SK-N-SH treated with all-trans-retinoic acid at 6 μM for 48 hours (cell line): ENCODE measurements around the gene TMEM213.

Source experiments
- ARNTL ChIP-seq: fragments of 450-650 bp; formaldehyde crosslinking; IDR thresholded peaks from 2 replicates; pipeline ENCODE4 v1.5.0; 2020; ENCODE audit warnings: low read depth, mild to moderate bottlenecking, moderate library complexity, borderline replicate concordance
- BACH2 ChIP-seq: fragments of 250-450 bp; sonication (Bioruptor Pico); IDR thresholded peaks from 2 replicates; pipeline ENCODE4 v1.9.0; 2021; ENCODE audit warnings: mild to moderate bottlenecking, borderline replicate concordance
- GLIS3 ChIP-seq: fragments of 250-450 bp; sonication (Bioruptor Pico); IDR thresholded peaks from 2 replicates; pipeline ENCODE4 v1.5.0; 2020; ENCODE audit warnings: mild to moderate bottlenecking, moderate library complexity
- SNAI2 ChIP-seq: fragments of 250-450 bp; sonication (Bioruptor Pico); IDR thresholded peaks from 2 replicates; pipeline ENCODE4 v1.5.0; 2020; ENCODE audit warnings: mild to moderate bottlenecking, moderate library complexity
- TCF4 ChIP-seq: fragments of 250-450 bp; sonication (Bioruptor Pico); IDR thresholded peaks from 2 replicates; pipeline ENCODE4 v1.8.0; 2021; ENCODE audit warnings: mild to moderate bottlenecking, moderate library complexity, borderline replicate concordance
- TOX ChIP-seq: fragments of 250-450 bp; sonication (Bioruptor Pico); IDR thresholded peaks from 2 replicates; pipeline ENCODE4 v1.8.0; 2021; ENCODE audit warnings: mild to moderate bottlenecking, moderate library complexity, borderline replicate concordance
- ZC3H10 ChIP-seq: fragments of 250-450 bp; sonication (Bioruptor Pico); IDR thresholded peaks from 2 replicates; pipeline ENCODE4 v1.5.1; 2021; ENCODE audit warnings: mild to moderate bottlenecking, moderate library complexity
- ZFP3 ChIP-seq: fragments of 250-450 bp; sonication (Bioruptor Pico); IDR thresholded peaks from 2 replicates; pipeline ENCODE4 v1.5.0; 2020; ENCODE audit warnings: mild to moderate bottlenecking, moderate library complexity
- ZFP30 ChIP-seq: fragments of 450-650 bp; formaldehyde crosslinking; IDR thresholded peaks from 2 replicates; pipeline ENCODE4 v1.5.0; 2022; ENCODE audit warnings: mild to moderate bottlenecking, moderate library complexity
- ZNF8 ChIP-seq: fragments of 450-650 bp; formaldehyde crosslinking; IDR thresholded peaks from 2 replicates; pipeline ENCODE4 v1.5.0; 2020; ENCODE audit warnings: mild to moderate bottlenecking, moderate library complexity
- TF ChIP-seq, protein P1 (sequence below): fragments of 250-450 bp; sonication (Bioruptor Pico); IDR thresholded peaks from 2 replicates; pipeline ENCODE4 v1.5.1; 2020; ENCODE audit warnings: low read depth, mild to moderate bottlenecking, moderate library complexity
- TF ChIP-seq, protein P2 (sequence below): fragments of 250-450 bp; sonication (Bioruptor Pico); IDR thresholded peaks from 2 replicates; pipeline ENCODE4 v1.5.1; 2021; ENCODE audit warnings: mild to moderate bottlenecking, moderate library complexity
- TF ChIP-seq, protein P3 (sequence below): fragments of 250-450 bp; sonication (Bioruptor Pico); IDR thresholded peaks from 2 replicates; pipeline ENCODE4 v1.8.0; 2020; ENCODE audit warnings: mild to moderate bottlenecking, moderate library complexity, borderline replicate concordance
- TF ChIP-seq, protein P4 (sequence below): fragments of 250-450 bp; sonication (Bioruptor Pico); IDR thresholded peaks from 2 replicates; pipeline ENCODE4 v1.5.0; 2020; ENCODE audit warnings: mild to moderate bottlenecking, moderate library complexity

DNA sequence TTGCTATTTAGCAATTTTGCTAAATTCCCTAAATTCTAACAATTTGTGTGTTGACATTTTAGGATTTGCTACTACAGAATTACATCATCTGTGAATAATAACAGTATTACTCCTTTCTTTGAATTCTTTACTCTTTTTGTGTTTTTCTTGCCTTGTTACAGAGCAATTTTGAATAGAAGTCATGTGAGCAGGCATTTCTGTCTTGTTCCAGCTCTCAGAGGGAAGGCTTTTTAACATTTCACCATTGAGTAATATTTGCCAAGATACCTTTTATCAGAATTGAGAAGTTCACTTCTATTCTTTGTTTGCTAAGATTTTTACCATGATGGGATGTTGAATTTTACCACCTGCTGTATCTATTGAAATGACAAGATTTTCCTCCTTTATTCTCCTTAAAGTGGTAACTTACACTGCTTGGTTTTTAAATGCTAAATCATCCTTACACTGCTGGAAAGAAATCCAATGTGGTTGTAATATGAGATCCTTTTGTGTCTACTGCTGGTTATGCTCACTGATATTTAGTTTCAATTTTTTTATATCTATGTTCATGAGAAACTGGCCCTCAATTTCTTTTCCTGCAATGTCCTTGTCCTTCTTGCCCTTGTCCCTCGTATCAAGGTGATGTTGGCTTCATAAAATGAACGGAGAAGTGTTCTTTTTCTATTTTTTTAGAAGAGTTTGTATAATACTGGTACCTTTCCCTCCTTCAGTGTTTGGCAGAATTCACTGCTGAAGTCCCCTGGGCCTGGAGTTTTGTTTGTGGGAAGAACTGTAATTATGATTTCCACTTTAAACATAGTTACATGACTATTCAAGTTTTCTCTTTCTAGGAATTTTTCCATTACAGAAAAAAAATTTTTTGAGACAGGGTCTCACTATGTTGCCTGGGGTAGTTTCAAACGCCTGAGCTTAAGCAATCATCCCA lies 50.5 kb downstream of the TMEM213 start:
- no peak for TF ChIP-seq ZNF8 (CRISPR knock-in tag)
- TF ChIP-seq, protein P1, sequence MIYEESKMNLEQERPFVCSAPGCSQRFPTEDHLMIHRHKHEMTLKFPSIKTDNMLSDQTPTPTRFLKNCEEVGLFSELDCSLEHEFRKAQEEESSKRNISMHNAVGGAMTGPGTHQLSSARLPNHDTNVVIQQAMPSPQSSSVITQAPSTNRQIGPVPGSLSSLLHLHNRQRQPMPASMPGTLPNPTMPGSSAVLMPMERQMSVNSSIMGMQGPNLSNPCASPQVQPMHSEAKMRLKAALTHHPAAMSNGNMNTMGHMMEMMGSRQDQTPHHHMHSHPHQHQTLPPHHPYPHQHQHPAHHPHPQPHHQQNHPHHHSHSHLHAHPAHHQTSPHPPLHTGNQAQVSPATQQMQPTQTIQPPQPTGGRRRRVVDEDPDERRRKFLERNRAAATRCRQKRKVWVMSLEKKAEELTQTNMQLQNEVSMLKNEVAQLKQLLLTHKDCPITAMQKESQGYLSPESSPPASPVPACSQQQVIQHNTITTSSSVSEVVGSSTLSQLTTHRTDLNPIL (CRISPR knock-in tag), result no peak
- no peak for TF ChIP-seq ZC3H10 (CRISPR knock-in tag)
- TF ChIP-seq ARNTL, result no peak
- TF ChIP-seq ZFP30 (CRISPR knock-in tag), result no peak
- no peak for TF ChIP-seq TCF4 (CRISPR knock-in tag)
- no peak for TF ChIP-seq TOX (CRISPR knock-in tag)
- TF ChIP-seq, protein P2, sequence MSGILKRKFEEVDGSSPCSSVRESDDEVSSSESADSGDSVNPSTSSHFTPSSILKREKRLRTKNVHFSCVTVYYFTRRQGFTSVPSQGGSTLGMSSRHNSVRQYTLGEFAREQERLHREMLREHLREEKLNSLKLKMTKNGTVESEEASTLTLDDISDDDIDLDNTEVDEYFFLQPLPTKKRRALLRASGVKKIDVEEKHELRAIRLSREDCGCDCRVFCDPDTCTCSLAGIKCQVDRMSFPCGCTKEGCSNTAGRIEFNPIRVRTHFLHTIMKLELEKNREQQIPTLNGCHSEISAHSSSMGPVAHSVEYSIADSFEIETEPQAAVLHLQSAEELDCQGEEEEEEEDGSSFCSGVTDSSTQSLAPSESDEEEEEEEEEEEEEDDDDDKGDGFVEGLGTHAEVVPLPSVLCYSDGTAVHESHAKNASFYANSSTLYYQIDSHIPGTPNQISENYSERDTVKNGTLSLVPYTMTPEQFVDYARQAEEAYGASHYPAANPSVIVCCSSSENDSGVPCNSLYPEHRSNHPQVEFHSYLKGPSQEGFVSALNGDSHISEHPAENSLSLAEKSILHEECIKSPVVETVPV, result no peak
- TF ChIP-seq BACH2 (CRISPR knock-in tag), result no peak
- TF ChIP-seq GLIS3, result no peak
- TF ChIP-seq SNAI2 (CRISPR knock-in tag), result no peak
- TF ChIP-seq, protein P3, sequence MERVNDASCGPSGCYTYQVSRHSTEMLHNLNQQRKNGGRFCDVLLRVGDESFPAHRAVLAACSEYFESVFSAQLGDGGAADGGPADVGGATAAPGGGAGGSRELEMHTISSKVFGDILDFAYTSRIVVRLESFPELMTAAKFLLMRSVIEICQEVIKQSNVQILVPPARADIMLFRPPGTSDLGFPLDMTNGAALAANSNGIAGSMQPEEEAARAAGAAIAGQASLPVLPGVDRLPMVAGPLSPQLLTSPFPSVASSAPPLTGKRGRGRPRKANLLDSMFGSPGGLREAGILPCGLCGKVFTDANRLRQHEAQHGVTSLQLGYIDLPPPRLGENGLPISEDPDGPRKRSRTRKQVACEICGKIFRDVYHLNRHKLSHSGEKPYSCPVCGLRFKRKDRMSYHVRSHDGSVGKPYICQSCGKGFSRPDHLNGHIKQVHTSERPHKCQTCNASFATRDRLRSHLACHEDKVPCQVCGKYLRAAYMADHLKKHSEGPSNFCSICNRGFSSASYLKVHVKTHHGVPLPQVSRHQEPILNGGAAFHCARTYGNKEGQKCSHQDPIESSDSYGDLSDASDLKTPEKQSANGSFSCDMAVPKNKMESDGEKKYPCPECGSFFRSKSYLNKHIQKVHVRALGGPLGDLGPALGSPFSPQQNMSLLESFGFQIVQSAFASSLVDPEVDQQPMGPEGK, result no peak
- TF ChIP-seq ZFP3 (CRISPR knock-in tag), result no peak
- TF ChIP-seq, protein P4, sequence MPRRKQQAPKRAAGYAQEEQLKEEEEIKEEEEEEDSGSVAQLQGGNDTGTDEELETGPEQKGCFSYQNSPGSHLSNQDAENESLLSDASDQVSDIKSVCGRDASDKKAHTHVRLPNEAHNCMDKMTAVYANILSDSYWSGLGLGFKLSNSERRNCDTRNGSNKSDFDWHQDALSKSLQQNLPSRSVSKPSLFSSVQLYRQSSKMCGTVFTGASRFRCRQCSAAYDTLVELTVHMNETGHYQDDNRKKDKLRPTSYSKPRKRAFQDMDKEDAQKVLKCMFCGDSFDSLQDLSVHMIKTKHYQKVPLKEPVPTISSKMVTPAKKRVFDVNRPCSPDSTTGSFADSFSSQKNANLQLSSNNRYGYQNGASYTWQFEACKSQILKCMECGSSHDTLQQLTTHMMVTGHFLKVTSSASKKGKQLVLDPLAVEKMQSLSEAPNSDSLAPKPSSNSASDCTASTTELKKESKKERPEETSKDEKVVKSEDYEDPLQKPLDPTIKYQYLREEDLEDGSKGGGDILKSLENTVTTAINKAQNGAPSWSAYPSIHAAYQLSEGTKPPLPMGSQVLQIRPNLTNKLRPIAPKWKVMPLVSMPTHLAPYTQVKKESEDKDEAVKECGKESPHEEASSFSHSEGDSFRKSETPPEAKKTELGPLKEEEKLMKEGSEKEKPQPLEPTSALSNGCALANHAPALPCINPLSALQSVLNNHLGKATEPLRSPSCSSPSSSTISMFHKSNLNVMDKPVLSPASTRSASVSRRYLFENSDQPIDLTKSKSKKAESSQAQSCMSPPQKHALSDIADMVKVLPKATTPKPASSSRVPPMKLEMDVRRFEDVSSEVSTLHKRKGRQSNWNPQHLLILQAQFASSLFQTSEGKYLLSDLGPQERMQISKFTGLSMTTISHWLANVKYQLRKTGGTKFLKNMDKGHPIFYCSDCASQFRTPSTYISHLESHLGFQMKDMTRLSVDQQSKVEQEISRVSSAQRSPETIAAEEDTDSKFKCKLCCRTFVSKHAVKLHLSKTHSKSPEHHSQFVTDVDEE (CRISPR knock-in tag), result no peak
